ENCODE data around the gene RSAD1. TPM values are rescaled to one million over a fixed set of nuclear protein-coding genes. Genes with fewer than 3 reads are reported as not detected.
"Not testable (repeated sequence)": the region's sequence is repeated elsewhere in the genome, so short reads cannot be mapped to it uniquely, and the experiment has no call there.

RSAD1 gene
- polyA plus RNA-seq, 1 of the 3 experiments (the other 2 are of a cell fraction) = 44.7 TPM

DNA sequence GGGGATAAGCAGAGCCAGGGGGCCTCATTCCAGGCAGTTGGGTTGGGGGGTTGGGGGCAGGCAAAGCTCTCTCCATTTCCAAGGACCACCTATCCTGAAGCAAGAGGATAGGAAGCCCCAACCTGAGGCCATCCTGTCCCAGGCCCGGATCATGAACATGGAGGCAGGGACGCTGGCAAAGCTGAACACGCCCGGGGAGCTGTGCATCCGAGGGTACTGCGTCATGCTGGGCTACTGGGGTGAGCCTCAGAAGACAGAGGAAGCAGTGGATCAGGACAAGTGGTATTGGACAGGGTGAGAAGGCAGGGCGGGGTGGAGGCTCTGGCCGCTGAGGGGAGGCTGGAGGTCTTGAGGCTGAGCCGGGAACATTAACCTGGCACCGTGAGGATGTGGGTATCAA lies 6.4 kb upstream of the RSAD1 start:
- 90% methylated on average over 10 of the region's 10 CpGs for WGBS (ENCODE audit: low lambda C conversion rate)
- CTCF ChIA-PET = interaction anchor here (1.0 to 5.6 kb wide), 10 partner anchors 10 to 320 kb away, joined by 3 to 27 read pairs (median 6); partner anchors contain the start of gene LRRC59

DNA sequence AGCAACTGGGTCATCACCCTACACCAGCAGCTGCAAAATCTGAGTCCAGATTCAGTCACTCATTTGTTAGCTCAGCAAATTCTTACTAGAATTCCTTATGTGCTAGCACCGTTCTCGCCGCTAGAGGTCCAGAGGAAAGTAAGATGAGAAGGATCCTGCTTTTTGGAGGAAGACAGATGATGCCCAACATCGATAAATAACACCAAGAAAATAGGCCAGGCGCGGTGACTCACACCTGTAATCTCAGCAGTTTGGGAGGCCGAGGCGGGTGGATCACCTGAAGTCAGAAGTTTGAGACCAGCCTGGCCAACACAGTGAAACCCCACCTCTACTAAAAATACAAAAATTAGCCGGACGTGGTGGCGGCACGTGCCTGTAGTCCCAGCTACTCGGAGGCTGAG lies 5.9 kb upstream of the RSAD1 start:
- whole genome bisulfite sequencing (ENCODE audit: low lambda C conversion rate) = 83% methylated on average over 13 of the region's 13 CpGs
- CTCF ChIA-PET = interaction anchor here (1.0 to 5.6 kb wide), 11 partner anchors 9 to 321 kb away, joined by 3 to 27 read pairs (median 5); partner anchors contain the start of gene LRRC59
- H3K9ac ChIP-seq; H3K4me3 ChIP-seq (ENCODE audit: low read depth in 2 of 2, low read length in 1 of 2); H3K4me2 ChIP-seq; POLR2A ChIA-PET; H3F3A ChIP-seq (replicated peaks; ENCODE audit: insufficient read depth); DNase-seq; H3K36me3 ChIP-seq (replicated peaks in 1 of 2; ENCODE audit: control insufficient read depth in 1 of 2, insufficient read depth in 2 of 2, low read length in 1 of 2); H3K9me3 ChIP-seq; H4K20me1 ChIP-seq (ENCODE audit: insufficient read depth); H3K9me2 ChIP-seq; H3K79me2 ChIP-seq (ENCODE audit: insufficient read depth); H3K27ac ChIP-seq (ENCODE audit: low read depth in 2 of 2, low read length in 1 of 2); H2AFZ ChIP-seq (ENCODE audit: low read depth); H3K27me3 ChIP-seq (ENCODE audit: insufficient read depth): not testable (repeated sequence)
- H3K4me1 ChIP-seq (ENCODE audit: control insufficient read depth in 1 of 2, insufficient read depth in 2 of 2, low read depth in 1 of 2, low read length in 1 of 2) = peaks cover 0 to 17% of the 10 kb centered on the region in 2 experiments; a peak in 1 of 4 replicates

More for the DNA sequence above, 6.4 kb upstream of the RSAD1 start:
- Histone ChIP-seq H3K9ac (no peak overlapping the region), H3K79me2 (ENCODE audit: insufficient read depth) (no peaks in the 10 kb centered on the region), H3K36me3 (replicated peaks in 1 of 2; ENCODE audit: control insufficient read depth in 1 of 2, insufficient read depth in 2 of 2, low read length in 1 of 2) (no peaks in the 10 kb centered on the region), H3K27me3 (ENCODE audit: insufficient read depth) (no peaks in the 10 kb centered on the region), H3K4me2 (no peak overlapping the region), H3F3A (replicated peaks; ENCODE audit: insufficient read depth) (no peaks in the 10 kb centered on the region), H3K27ac (ENCODE audit: low read depth in 2 of 2, low read length in 1 of 2) (no peak overlapping the region), H4K20me1 (ENCODE audit: insufficient read depth) (no peaks in the 10 kb centered on the region), H2AFZ (ENCODE audit: low read depth) (no peak overlapping the region), H3K9me3 (no peaks in the 10 kb centered on the region), H3K4me1 (ENCODE audit: control insufficient read depth in 1 of 2, insufficient read depth in 2 of 2, low read depth in 1 of 2, low read length in 1 of 2) (peaks cover 0 to 17% of the 10 kb centered on the region in 2 experiments; a peak in 1 of 4 replicates), H3K4me3 (ENCODE audit: low read depth in 2 of 2, low read length in 1 of 2) (no peak overlapping the region), H3K9me2 (no peaks in the 10 kb centered on the region)
- TF ChIP-seq, protein P1, sequence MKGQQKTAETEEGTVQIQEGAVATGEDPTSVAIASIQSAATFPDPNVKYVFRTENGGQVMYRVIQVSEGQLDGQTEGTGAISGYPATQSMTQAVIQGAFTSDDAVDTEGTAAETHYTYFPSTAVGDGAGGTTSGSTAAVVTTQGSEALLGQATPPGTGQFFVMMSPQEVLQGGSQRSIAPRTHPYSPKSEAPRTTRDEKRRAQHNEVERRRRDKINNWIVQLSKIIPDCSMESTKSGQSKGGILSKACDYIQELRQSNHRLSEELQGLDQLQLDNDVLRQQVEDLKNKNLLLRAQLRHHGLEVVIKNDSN (IDR thresholded peaks at IDR 0.05; ENCODE audit: borderline replicate concordance, low read depth) = no peak
- TF ChIP-seq EZH2phosphoT487 (IDR thresholded peaks at IDR 0.05; ENCODE audit: borderline replicate concordance, low read depth) = no peak
- no peak for TF ChIP-seq FOSL2 (IDR thresholded peaks at IDR 0.05; ENCODE audit: borderline replicate concordance, low read depth)
- no peak for TF ChIP-seq TAF1 (IDR thresholded peaks at IDR 0.05; ENCODE audit: borderline replicate concordance, low read depth, low read length)
- TF ChIP-seq ELF1 (IDR thresholded peaks at IDR 0.05) = no peak
- TF ChIP-seq, protein P2, sequence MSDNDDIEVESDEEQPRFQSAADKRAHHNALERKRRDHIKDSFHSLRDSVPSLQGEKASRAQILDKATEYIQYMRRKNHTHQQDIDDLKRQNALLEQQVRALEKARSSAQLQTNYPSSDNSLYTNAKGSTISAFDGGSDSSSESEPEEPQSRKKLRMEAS (IDR thresholded peaks at IDR 0.05; ENCODE audit: low read depth) = no peak
- TF ChIP-seq POLR2AphosphoS5 (IDR thresholded peaks at IDR 0.05; ENCODE audit: low read depth, low read length) = no peak
- TF ChIP-seq RAD21 (IDR thresholded peaks at IDR 0.05; ENCODE audit: low read length) = no peak
- no peak for DNase-seq
- POLR2A ChIA-PET = no interaction called here

DNA sequence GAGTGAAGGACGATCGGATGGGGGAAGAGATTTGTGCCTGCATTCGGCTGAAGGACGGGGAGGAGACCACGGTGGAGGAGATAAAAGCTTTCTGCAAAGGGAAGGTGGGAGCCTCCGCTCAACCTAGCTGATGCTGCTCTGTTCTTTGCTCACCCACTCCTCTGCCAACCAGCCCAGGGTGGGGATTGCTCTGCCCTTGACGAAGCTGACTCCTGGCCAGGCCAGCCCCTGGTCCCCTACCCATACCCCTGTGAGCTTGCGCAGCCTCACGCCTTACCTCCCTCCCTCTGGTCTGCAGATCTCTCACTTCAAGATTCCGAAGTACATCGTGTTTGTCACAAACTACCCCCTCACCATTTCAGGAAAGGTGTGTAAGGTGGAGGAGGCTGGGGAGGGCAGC lies 4.8 kb upstream of the RSAD1 start:
- H3K9me3 ChIP-seq = no peaks in the 10 kb centered on the region
- no peaks in the 10 kb centered on the region for H3K79me2 ChIP-seq (ENCODE audit: insufficient read depth)
- no peaks in the 10 kb centered on the region for H3K27me3 ChIP-seq (ENCODE audit: insufficient read depth)
- H4K20me1 ChIP-seq (ENCODE audit: insufficient read depth) = no peaks in the 10 kb centered on the region
- ChIA-PET CTCF (interaction anchor here (0.6 to 5.6 kb wide), 8 partner anchors 11 to 272 kb away, joined by 3 to 27 read pairs (median 4); partner anchors contain the start of genes COL1A1 and LRRC59), POLR2A (no interaction called here)
- H3K36me3 ChIP-seq (replicated peaks in 1 of 2; ENCODE audit: control insufficient read depth in 1 of 2, insufficient read depth in 2 of 2, low read length in 1 of 2) = no peaks in the 10 kb centered on the region
- 82% methylated on average over 11 of the region's 11 CpGs for WGBS (ENCODE audit: low lambda C conversion rate)
- no peak overlapping the region for H3K9ac ChIP-seq
- peaks cover 0 to 17% of the 10 kb centered on the region in 2 experiments; a peak in 1 of 4 replicates for H3K4me1 ChIP-seq (ENCODE audit: control insufficient read depth in 1 of 2, insufficient read depth in 2 of 2, low read depth in 1 of 2, low read length in 1 of 2)
- H3K27ac ChIP-seq (ENCODE audit: low read depth in 2 of 2, low read length in 1 of 2) = no peak overlapping the region
- H2AFZ ChIP-seq (ENCODE audit: low read depth) = no peak overlapping the region
- TF ChIP-seq, protein P3, sequence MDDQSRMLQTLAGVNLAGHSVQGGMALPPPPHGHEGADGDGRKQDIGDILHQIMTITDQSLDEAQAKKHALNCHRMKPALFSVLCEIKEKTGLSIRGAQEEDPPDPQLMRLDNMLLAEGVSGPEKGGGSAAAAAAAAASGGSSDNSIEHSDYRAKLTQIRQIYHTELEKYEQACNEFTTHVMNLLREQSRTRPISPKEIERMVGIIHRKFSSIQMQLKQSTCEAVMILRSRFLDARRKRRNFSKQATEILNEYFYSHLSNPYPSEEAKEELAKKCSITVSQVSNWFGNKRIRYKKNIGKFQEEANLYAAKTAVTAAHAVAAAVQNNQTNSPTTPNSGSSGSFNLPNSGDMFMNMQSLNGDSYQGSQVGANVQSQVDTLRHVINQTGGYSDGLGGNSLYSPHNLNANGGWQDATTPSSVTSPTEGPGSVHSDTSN (IDR thresholded peaks at IDR 0.05) = no peak
- no peak for TF ChIP-seq FOSL2 (IDR thresholded peaks at IDR 0.05; ENCODE audit: borderline replicate concordance, low read depth)
- TF ChIP-seq FOXJ3 (CRISPR knock-in tag; IDR thresholded peaks at IDR 0.05) = no peak
- no peak for TF ChIP-seq MEF2A (IDR thresholded peaks at IDR 0.05; ENCODE audit: borderline replicate concordance, low read depth)
- TF ChIP-seq, protein P4, sequence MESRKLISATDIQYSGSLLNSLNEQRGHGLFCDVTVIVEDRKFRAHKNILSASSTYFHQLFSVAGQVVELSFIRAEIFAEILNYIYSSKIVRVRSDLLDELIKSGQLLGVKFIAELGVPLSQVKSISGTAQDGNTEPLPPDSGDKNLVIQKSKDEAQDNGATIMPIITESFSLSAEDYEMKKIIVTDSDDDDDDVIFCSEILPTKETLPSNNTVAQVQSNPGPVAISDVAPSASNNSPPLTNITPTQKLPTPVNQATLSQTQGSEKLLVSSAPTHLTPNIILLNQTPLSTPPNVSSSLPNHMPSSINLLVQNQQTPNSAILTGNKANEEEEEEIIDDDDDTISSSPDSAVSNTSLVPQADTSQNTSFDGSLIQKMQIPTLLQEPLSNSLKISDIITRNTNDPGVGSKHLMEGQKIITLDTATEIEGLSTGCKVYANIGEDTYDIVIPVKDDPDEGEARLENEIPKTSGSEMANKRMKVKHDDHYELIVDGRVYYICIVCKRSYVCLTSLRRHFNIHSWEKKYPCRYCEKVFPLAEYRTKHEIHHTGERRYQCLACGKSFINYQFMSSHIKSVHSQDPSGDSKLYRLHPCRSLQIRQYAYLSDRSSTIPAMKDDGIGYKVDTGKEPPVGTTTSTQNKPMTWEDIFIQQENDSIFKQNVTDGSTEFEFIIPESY (IDR thresholded peaks at IDR 0.05; ENCODE audit: borderline replicate concordance, low read depth) = no peak
- TF ChIP-seq GATA2 (CRISPR knock-in tag; IDR thresholded peaks at IDR 0.05) = no peak
- TF ChIP-seq, protein P5, sequence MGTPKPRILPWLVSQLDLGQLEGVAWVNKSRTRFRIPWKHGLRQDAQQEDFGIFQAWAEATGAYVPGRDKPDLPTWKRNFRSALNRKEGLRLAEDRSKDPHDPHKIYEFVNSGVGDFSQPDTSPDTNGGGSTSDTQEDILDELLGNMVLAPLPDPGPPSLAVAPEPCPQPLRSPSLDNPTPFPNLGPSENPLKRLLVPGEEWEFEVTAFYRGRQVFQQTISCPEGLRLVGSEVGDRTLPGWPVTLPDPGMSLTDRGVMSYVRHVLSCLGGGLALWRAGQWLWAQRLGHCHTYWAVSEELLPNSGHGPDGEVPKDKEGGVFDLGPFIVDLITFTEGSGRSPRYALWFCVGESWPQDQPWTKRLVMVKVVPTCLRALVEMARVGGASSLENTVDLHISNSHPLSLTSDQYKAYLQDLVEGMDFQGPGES (IDR thresholded peaks at IDR 0.05; ENCODE audit: low read depth, low read length) = no peak
- TF ChIP-seq TAF1 (IDR thresholded peaks at IDR 0.05; ENCODE audit: borderline replicate concordance, low read depth, low read length) = no peak
- TF ChIP-seq EZH2phosphoT487 (IDR thresholded peaks at IDR 0.05; ENCODE audit: borderline replicate concordance, low read depth) = no peak
- TF ChIP-seq TCF12 (IDR thresholded peaks at IDR 0.05) = no peak
- H3K9me2 ChIP-seq = no peaks in the 10 kb centered on the region
- H3K4me3 ChIP-seq (ENCODE audit: low read depth in 2 of 2, low read length in 1 of 2) = no peak overlapping the region
- DNase-seq = no peak
- peaks cover 10% of the 10 kb centered on the region for H3F3A ChIP-seq (replicated peaks; ENCODE audit: insufficient read depth)
- H3K4me2 ChIP-seq = no peak overlapping the region

All from SK-N-SH (cell line).